Breast epithelium (tissue), 3 donors: ENCODE measurements around the gene FOXC2.

Experiments
- POLR2A ChIP-seq: fragments of 450-650 bp; IDR thresholded peaks from one replicate; pipeline ENCODE4 v1.6.1; 2016; ENCODE audit warnings: antibody characterized with exemption, mild to moderate bottlenecking, moderate library complexity
- POLR2AphosphoS5 ChIP-seq, 3 donors: sonication (generic); formaldehyde crosslinking; IDR thresholded peaks; one replicate each; pipeline ENCODE4 v1.6.1; 2017; ENCODE audit warnings: antibody characterized with exemption in 3 of 3
- TF ChIP-seq, protein P1 (sequence below), 3 donors: fragments of 450-650 bp; IDR thresholded peaks; one replicate each; pipeline ENCODE4 v1.5.1; 2016 to 2017; ENCODE audit warnings: antibody characterized with exemption in 3 of 3, mild to moderate bottlenecking in 3 of 3, moderate library complexity in 3 of 3

DNA sequence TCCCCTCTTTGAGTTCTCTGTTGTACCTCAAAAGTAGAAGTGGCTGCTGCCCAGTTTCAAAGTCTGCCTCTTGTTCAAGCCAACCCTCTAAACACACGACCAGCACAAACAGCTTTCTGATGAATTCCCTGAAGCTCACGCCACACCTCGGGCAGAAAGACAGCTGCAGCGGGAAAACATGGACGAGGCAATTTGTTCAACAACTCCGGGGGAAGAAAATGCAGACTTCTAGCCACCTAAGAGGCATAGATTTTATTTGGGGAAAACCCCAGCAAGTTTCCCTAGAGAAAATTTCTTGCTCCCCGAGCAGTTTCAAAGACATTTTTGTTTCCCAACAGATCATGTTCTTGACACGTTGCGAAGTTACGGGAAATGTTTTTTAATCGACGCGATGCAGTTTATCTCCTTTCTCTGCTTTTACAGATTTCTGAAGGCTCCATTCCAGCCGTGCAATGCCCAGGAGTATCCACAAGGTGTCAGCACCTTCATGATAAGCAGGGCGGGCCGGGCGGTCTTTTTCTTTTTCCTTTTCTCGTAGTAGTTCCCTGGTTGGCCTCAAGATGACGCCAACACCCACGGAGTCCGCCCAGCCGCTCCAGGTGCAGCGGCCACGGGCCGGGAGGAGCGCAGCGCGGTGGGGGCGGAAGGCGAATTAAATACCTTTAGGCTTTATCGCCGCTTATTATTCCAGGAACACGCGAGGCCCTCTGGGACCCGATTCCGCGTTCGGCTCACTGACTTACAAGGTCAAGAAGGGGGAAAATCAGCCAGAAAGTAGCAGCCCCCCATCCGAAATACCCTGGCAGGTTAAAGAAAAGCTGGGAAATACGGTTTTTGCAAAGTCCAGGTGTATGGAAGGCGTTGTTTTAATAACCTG, 2.9 kb upstream of the FOXC2 start:
- TF ChIP-seq POLR2A (no peak), POLR2AphosphoS5 (IDR thresholded peaks at IDR 0.05) (peak; percentile 25 to 50 (median 40))
- TF ChIP-seq, protein P1, sequence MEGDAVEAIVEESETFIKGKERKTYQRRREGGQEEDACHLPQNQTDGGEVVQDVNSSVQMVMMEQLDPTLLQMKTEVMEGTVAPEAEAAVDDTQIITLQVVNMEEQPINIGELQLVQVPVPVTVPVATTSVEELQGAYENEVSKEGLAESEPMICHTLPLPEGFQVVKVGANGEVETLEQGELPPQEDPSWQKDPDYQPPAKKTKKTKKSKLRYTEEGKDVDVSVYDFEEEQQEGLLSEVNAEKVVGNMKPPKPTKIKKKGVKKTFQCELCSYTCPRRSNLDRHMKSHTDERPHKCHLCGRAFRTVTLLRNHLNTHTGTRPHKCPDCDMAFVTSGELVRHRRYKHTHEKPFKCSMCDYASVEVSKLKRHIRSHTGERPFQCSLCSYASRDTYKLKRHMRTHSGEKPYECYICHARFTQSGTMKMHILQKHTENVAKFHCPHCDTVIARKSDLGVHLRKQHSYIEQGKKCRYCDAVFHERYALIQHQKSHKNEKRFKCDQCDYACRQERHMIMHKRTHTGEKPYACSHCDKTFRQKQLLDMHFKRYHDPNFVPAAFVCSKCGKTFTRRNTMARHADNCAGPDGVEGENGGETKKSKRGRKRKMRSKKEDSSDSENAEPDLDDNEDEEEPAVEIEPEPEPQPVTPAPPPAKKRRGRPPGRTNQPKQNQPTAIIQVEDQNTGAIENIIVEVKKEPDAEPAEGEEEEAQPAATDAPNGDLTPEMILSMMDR (IDR thresholded peaks at IDR 0.05): peak; percentile 98 to 100 (median 100)
